RKO (cell line): ENCODE data around the gene DLST.

Experiments used
- DNase-seq: peaks from one replicate; pipeline ENCODE4 v3.0.0-alpha.2; 2016; ENCODE audit warnings: low spot score

The DLST gene

GRCh38 chr14:74860899-74861733, 20.6 kb upstream of the DLST start:
- peak; percentile 75 for DNase-seq

- DNase-seq, result no peak
Measured at GRCh38 chr14:74861734-74862090, 20.0 kb upstream of the DLST start.

- DNase-seq, result no peak
Measured at GRCh38 chr14:74863274-74863673, 18.4 kb upstream of the DLST start.

- DNase-seq, result peak; percentile 31
Measured at GRCh38 chr14:74864198-74864597, 17.5 kb upstream of the DLST start.

- DNase-seq, result no peak
Measured at GRCh38 chr14:74865156-74865555, 16.6 kb upstream of the DLST start.

GRCh38 chr14:74866708-74867389, 14.9 kb upstream of the DLST start:
- no peak for DNase-seq

GRCh38 chr14:74867673-74868072, 14.0 kb upstream of the DLST start:
- DNase-seq, result no peak

GRCh38 chr14:74868739-74869138, 13.0 kb upstream of the DLST start:
- DNase-seq, result no peak

GRCh38 chr14:74871819-74872218, 9.9 kb upstream of the DLST start:
- no peak for DNase-seq

GRCh38 chr14:74875204-74875603, 6.5 kb upstream of the DLST start:
- DNase-seq, result no peak

GRCh38 chr14:74875941-74876913, 5.5 kb upstream of the DLST start, which contains the start of gene PROX2:
TSS of gene PROX2 (minus strand) at chr14:74876145. CDS start at chr14:74863834, 12,311 bp downstream.
- DNase-seq, result no peak

- DNase-seq, result no peak
Measured at GRCh38 chr14:74879427-74880182, 2.1 kb upstream of the DLST start.

GRCh38 chr14:74882103-74882920, 596 bp downstream of the DLST start:
- peak; percentile 72 for DNase-seq

GRCh38 chr14:74886001-74886400, 4.3 kb downstream of the DLST start:
- DNase-seq, result no peak

- DNase-seq, result no peak
Measured at GRCh38 chr14:74888164-74889158, 6.7 kb downstream of the DLST start.

GRCh38 chr14:74890262-74890661, 8.5 kb downstream of the DLST start:
- no peak for DNase-seq

- peak; percentile 46 for DNase-seq
Measured at GRCh38 chr14:74891870-74892269, 10.2 kb downstream of the DLST start.

- no peak for DNase-seq
Measured at GRCh38 chr14:74892745-74893144, 11.0 kb downstream of the DLST start.

- DNase-seq, result no peak
Measured at GRCh38 chr14:74893614-74894091, 11.9 kb downstream of the DLST start.
